ENCODE data around the gene CAPZB.
A peak's percentile ranks its signal among the peaks of the same experiment; 100 is the strongest.
"Not testable (repeated sequence)": the region's sequence is repeated elsewhere in the genome, so short reads cannot be mapped to it uniquely, and the experiment has no call there.

Gene CAPZB

DNA sequence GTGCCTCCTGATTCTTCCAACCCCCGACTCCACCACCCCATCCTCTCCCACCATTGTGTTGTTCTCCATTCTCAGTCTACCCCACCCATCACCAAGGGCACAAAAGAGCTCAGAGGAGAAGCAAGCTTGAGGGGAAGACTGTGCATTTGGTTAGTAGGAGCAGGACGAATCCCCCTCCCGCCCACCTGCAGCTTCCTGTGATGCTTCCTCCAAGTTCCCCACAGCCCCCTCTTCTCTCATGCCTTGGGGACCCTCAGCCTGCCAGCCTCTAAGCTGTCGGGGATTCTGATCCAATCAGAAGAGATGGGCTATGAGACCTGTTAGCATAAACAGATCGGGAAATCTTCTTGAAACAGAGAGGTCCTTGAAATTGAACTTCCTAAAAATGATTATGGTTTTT lies 22.2 kb upstream of the CAPZB start:
- no peak overlapping the region for H3K4me3 Mint-ChIP-seq
- H3K27me3 Mint-ChIP-seq: no peaks in the 10 kb centered on the region
- ATAC-seq (no peak), DNase-seq (no peak)
- no peaks in the 10 kb centered on the region for H3K9me3 Mint-ChIP-seq
- peaks cover 57% of the 10 kb centered on the region for H3K4me1 Mint-ChIP-seq
- no peak overlapping the region for H3K27ac Mint-ChIP-seq

DNA sequence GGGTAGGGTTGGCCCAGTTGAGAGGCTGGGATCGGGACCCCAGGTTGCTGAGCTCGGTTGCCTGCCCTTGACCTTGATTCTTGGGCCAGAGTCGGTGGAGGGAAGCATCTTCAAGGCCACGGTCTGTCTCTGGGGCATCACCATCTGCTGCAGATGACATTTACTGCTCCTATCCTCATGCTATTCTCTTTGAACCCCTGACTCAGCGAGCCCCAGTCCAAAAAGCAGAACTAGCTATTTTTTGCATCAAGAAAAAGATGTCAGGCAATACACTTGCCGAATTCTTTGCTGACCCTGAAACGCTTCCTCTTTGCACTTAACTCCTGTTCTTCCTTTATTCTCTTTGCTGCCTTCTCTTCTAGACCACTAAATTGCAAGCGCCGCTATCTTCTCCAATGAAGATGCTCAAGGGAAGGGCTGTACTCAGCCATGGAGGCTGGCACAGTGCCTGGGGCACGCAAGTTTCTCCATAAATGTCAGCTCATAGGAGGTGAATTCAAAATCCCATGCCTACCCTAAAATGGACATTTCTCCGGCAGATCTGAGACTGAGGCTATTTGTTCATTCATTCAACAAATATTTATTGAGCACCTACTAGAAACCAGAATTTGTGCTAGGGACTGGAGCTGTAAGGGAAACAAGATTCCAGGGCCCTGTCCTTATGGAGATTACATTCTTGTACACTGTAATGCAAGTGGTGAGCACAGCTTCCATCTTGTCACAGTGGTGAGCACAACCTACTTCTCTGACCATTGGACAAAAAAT lies 20.5 kb upstream of the CAPZB start:
- no peaks in the 10 kb centered on the region for H3K9me3 Mint-ChIP-seq
- H3K4me3 Mint-ChIP-seq: peak overlapping the region; percentile 4 to 10

GRCh38 chr1:19504796-19505692 lies 19.7 kb upstream of the CAPZB start:
- ATAC-seq (peak; percentile 34), DNase-seq (no peak)
- Mint-ChIP-seq H3K9me3 (no peaks in the 10 kb centered on the region), H3K4me3 (peak overlapping the region; percentile 4 to 10), H3K27me3 (no peaks in the 10 kb centered on the region), H3K27ac (peak overlapping the region in 1 of 2 donors; percentile 14), H3K4me1 (peaks cover 52% of the 10 kb centered on the region)

More for the DNA sequence above, 20.5 kb upstream of the CAPZB start:
- DNase-seq (no peak), ATAC-seq (no peak)
- peaks cover 52% of the 10 kb centered on the region for H3K4me1 Mint-ChIP-seq
- no peak overlapping the region for H3K27ac Mint-ChIP-seq
- H3K27me3 Mint-ChIP-seq: no peaks in the 10 kb centered on the region

DNA sequence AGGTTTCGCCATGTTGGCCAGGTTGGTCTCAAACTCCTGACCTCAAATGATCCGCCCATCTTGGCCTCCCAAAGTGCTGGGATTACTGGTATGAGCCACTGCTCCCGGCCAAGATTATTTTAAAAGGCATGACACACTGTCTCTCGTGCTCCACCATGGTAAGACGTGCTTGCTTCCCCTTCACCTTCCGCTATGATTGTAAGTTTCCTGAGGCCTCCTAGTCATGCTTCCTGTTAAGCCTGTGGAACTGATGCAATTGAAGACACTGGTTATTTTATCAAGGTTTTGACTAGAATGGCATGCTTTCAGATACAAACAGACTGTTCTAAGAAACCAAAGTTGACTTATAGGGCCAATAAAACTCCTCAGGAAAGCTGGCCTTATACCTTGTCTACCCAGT lies 16.9 kb upstream of the CAPZB start:
- not testable (repeated sequence) for H3K27ac Mint-ChIP-seq, H3K9me3 Mint-ChIP-seq, DNase-seq, H3K4me3 Mint-ChIP-seq, H3K27me3 Mint-ChIP-seq, ATAC-seq
- H3K4me1 Mint-ChIP-seq: peaks cover 33% of the 10 kb centered on the region

DNA sequence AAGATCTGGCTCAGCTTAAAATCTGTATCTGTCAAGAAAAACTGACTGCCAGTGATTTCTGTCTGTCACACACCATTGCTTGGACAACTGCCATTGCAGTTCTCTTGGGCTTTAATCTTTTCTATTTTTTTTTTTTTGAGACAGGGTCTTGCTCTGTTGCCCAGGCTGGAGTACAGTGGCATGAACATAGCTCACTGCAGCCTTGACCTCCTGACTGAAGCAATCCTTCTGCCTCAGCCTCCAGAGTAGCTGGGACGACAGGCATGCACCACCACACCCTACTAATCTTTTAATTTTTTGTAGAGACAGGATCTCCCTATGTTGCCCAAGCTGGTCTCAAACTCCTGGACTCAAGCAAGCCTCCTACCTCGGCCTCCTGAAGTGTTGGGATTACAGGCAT lies 14.5 kb upstream of the CAPZB start:
- H3K9me3 Mint-ChIP-seq, H3K27me3 Mint-ChIP-seq, DNase-seq, ATAC-seq, H3K27ac Mint-ChIP-seq, H3K4me3 Mint-ChIP-seq: not testable (repeated sequence)
- H3K4me1 Mint-ChIP-seq: peaks cover 27% of the 10 kb centered on the region

DNA sequence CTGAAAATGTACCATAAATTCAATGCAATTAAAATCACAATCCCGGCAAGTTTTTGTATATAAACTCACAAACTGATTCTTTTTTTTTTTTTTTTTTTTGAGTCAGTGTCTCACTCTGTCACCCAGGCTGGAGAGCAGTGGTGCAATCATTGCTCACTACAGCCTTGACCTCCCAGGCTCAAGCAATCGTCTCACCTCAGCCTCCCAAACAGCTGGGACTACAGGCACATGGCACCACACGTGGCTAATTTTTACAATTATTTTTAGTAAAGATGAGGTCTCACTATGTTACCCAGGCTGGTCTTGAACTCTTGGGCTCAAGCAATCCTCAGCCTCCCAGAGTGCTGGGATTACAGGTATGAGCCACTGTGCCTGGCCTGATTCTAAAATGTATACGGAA lies 12.1 kb upstream of the CAPZB start:
- H3K4me3 Mint-ChIP-seq, DNase-seq, H3K27me3 Mint-ChIP-seq, H3K9me3 Mint-ChIP-seq, H3K27ac Mint-ChIP-seq, ATAC-seq: not testable (repeated sequence)
- H3K4me1 Mint-ChIP-seq: peaks cover 24% of the 10 kb centered on the region

DNA sequence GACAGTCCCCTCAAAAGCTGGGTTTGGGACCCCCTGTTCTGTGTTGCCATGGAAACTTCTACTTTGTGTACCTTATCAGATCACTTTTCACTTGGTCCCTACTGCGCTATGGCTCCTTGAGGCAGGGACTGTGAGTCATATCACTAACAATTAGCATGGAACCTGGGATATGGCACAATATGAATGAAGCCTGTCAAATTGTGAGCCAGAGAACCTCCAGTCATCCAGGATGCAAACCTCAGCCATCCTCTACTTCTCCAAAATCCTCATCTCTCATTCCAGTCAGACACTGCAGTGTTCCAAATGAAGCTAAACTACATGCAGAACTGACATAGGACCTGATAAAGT lies 11.2 kb upstream of the CAPZB start:
- no peak for ATAC-seq
- Mint-ChIP-seq H3K27ac (peak overlapping the region in 1 of 2 donors; percentile 21), H3K4me3 (no peak overlapping the region), H3K27me3 (no peaks in the 10 kb centered on the region), H3K9me3 (no peaks in the 10 kb centered on the region), H3K4me1 (peaks cover 26% of the 10 kb centered on the region)
- no peak for DNase-seq

DNA sequence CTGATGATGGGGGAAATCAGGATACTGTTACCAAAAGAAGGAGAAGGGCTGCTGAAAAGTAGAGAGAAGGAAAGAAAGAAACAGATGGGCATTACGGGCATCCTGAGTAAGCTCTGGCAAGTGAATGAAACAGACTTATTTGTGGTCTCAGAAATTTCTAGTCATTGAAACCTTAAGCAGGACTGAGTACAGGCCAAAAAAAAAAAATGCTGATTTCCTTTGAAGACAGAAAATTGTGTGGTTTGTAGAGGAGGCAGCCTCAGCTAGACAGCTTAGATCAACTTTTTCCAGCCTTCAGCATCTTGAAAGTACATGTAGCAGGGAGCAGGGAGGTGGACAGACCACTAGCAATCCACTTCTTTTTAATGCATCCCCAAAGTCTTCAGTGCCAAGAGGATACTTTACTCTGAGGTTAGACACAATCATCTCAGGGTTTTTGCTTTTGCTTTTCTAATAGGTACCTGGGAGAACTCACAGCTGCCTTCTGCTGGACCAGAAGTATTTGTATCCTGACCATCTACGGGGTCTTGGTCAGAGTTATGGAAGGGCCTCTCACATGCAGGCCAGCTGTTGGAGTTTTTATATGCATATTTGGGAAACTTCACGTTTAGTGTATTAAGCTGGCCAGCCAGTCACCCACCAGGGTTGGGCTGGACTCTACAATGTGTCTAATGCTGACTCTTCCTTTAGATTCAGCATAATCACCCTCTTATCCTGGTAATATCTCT lies 10.6 kb upstream of the CAPZB start:
- Mint-ChIP-seq H3K4me3 (no peak overlapping the region), H3K27ac (peak overlapping the region; percentile 44 to 80), H3K27me3 (no peaks in the 10 kb centered on the region), H3K4me1 (peaks cover 28% of the 10 kb centered on the region), H3K9me3 (no peaks in the 10 kb centered on the region)
- no peak for DNase-seq
- peak; percentile 67 for ATAC-seq

- ATAC-seq: no peak
- H3K4me3 Mint-ChIP-seq: no peak overlapping the region
- H3K4me1 Mint-ChIP-seq: peaks cover 28% of the 10 kb centered on the region
- H3K27me3 Mint-ChIP-seq: no peaks in the 10 kb centered on the region
- DNase-seq: no peak
- no peaks in the 10 kb centered on the region for H3K9me3 Mint-ChIP-seq
- peak overlapping the region in 1 of 2 donors; percentile 80 for H3K27ac Mint-ChIP-seq
Measured at GRCh38 chr1:19495000-19495656, 9.8 kb upstream of the CAPZB start.

- no peak overlapping the region for H3K4me3 Mint-ChIP-seq
- peaks cover 33% of the 10 kb centered on the region for H3K4me1 Mint-ChIP-seq
- H3K27ac Mint-ChIP-seq: no peak overlapping the region
- H3K9me3 Mint-ChIP-seq: no peaks in the 10 kb centered on the region
- no peaks in the 10 kb centered on the region for H3K27me3 Mint-ChIP-seq
- no peak for DNase-seq
- ATAC-seq: peak; percentile 69
Measured at GRCh38 chr1:19493547-19493946, 8.2 kb upstream of the CAPZB start.

DNA sequence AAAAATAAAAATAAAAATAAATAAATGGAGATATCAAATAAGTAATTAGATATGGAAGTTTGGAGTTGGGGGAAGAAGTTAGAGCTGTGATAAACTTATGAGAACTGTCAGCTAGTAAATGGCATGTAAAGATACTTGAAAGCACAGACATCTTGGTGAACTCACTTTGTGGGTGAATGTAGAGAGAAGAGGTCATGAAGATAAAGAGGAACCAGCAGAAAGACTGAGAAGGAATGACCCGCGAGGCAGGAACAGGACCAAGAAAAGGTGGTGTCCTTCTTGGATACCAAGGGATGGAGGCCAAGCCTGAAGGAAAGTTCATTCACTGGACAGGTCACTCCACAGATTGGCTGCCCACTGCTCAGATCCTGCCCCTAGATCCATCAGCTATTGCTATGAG lies 4.7 kb upstream of the CAPZB start:
- H3K9me3 Mint-ChIP-seq: no peaks in the 10 kb centered on the region
- H3K4me3 Mint-ChIP-seq: no peak overlapping the region
- DNase-seq (no peak), ATAC-seq (no peak)
- H3K27ac Mint-ChIP-seq: peak overlapping the region in 1 of 2 donors; percentile 72
- no peaks in the 10 kb centered on the region for H3K27me3 Mint-ChIP-seq
- H3K4me1 Mint-ChIP-seq: peaks cover 40% of the 10 kb centered on the region

DNA sequence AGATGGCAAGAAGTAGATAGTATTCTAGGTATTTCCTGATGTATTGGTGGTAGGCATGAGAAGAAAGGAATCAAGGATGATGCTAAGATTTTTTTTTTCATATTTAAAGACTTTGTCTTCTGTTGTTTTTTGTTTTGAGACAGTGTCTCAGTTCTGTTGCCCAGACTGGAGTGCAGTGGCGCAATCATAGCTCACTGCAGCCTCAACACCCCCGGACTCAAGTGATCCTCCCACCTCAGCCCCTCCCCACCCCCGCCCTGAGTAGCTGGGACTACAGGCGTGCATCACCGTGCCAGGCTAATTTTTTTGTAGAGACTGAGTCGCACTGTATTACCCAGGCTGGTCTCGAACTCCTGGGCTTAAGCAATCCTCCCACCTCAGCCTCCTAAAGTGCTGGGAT lies 2.8 kb upstream of the CAPZB start:
- Mint-ChIP-seq H3K4me1 (peaks cover 53% of the 10 kb centered on the region), H3K27ac (peak overlapping the region in 1 of 2 donors; percentile 88), H3K4me3 (no peak overlapping the region), H3K9me3 (no peaks in the 10 kb centered on the region), H3K27me3 (no peaks in the 10 kb centered on the region)
- no peak for ATAC-seq
- no peak for DNase-seq

GRCh38 chr1:19484798-19485361 lies 459 bp downstream of the CAPZB start:
- H3K9me3 Mint-ChIP-seq: no peaks in the 10 kb centered on the region
- DNase-seq: peak; percentile 44 to 47

GRCh38 chr1:19484338-19484797 lies 971 bp downstream of the CAPZB start:
- Mint-ChIP-seq H3K4me1 (peaks cover 78% of the 10 kb centered on the region), H3K9me3 (no peaks in the 10 kb centered on the region), H3K4me3 (peak overlapping the region; percentile 95 to 98), H3K27me3 (no peaks in the 10 kb centered on the region), H3K27ac (peak overlapping the region; percentile 88 to 98)
- ATAC-seq (no peak), DNase-seq (peak; percentile 39 to 46)

More at GRCh38 chr1:19484798-19485361, 459 bp downstream of the CAPZB start:
- no peaks in the 10 kb centered on the region for H3K27me3 Mint-ChIP-seq
- H3K27ac Mint-ChIP-seq: peak overlapping the region; percentile 88 to 98
- H3K4me3 Mint-ChIP-seq: peak overlapping the region; percentile 95 to 98
- peak; percentile 12 for ATAC-seq
- peaks cover 73% of the 10 kb centered on the region for H3K4me1 Mint-ChIP-seq

DNA sequence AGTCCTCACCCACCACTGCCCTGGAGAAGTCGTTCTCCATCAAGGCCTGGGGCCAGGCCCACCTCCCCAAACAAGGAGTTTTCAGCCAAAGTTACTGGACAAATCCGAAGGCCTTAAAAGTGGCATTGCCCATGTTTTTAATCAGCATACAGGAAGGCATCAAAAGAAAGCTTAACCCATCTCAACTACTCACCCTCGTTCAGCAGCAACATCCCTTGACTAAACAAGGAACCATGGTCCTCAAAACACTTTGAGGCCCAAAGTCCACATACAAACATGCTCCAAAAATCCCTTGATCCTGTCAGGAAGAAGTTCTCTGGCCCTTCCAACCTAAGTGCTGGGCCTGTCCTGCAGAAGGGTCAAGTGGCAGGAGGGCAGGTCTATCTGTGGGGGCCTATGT lies 1.6 kb downstream of the CAPZB start:
- no peak for DNase-seq
- Mint-ChIP-seq H3K27me3 (no peaks in the 10 kb centered on the region), H3K27ac (peak overlapping the region; percentile 88 to 98), H3K9me3 (no peaks in the 10 kb centered on the region), H3K4me3 (peak overlapping the region; percentile 95 to 98), H3K4me1 (peaks cover 81% of the 10 kb centered on the region)
- no peak for ATAC-seq
